HG03108 (cell line): ENCODE results near the gene ASPHD2.

ENCODE experiments used
- ATAC-seq: cut with Tn5 transposase; IDR thresholded peaks from one replicate; pipeline ENCODE4 v1.9.1; 2021; ENCODE audit warnings: moderate library complexity; ENCODE audit not compliant: unreplicated experiment

ASPHD2 gene

DNA sequence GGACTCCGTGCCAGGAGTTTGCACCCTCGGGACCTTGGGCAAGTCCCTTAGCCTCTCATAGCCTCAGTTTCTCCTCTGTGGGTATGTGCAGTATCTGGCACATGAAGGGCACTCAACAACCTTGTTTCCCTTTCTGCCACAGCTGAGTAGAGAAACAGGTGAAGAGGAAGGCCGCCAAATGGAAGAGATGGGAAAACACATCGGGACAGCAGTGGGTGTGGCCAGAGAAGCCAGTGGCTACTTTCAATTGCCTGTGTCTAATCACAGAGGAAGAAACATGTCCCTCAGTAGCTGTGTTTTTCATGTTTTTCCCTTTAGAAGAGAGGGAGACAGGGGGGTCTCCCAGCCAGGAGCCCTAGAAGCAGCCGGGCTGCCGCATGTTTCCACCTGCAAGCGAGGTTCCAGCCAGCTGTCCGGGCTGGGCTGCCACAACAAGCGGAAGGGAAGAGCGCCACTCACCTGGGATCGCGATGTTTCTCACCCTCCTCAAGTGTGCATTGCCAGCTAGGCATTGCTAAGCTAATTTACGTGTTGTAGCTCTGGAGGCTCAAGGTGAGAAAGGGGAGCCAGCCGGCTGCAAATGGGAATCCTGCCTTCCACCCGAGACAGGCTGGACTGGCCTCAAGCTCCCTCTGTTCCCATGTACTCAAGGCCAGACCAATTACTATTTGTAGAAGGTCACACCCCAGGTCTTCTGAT, 16.7 kb downstream of the ASPHD2 start:
- no peak for ATAC-seq

DNA sequence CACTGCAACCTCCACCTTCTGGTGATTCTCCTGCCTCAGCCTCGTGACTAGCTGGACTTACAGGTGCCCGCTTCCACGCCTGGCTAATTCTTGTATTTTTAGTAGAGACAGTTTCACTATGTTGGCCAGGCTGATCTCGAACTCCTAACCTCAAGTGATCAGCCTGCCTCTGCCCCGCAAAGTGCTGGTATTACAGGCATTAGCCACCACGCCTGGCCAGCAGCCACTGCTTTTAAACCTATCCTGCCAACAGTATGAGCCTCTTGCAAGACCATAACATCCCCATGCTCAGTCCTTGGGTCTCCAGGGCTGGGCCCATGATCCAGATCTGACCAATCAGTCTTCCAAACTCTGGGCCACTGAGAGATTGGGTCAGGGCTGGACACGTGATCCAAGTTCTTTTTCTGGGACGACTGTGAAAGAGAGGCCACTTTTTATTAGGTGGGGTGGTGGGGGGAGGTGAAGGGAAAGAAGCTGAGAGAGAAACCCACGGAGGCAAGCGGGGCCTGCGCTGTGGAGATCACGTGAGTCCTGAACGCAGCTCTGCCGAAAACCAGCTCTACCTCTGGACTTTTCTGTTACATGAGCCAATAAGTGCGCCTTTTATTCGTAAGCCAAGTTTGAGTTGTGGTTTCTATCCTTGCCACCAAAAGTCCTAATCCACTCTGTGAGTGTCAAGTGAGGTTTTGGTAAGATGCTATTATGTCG, 17.9 kb downstream of the ASPHD2 start:
- no peak for ATAC-seq

DNA sequence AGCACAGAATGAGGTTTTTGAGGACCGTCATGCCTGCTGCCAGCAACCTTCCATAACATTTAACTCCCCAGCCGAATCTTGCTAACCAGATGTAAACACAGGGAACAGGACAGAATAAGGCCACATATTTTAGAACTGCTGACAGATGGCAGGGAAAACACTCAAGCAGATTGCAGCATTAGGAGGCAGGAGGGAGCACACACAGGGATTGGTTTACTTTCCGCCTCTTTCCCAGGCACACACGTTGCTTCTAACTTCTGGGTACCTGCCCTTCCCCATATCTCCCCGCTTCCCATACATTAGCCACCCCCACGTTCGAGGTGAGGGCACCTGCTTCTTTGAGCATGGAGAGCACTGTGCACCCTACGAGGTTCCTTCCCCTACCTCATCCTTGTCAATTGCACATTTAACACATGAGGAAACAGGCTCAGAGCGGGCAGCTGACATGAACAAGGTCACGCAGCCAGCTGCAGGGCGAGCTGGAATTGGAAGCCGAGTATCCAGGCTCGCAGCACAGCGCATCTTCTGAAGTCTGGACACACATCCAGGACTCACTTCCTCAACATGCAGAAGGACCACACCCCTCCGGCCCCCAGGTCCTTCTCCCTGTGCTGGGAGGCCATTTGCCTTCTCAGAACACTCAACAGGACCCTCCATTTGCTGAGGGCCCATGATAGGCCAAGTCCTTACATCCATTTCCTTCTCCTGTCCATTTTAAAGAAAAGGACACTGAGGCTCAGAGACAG, 18.7 kb downstream of the ASPHD2 start:
- no peak for ATAC-seq

DNA sequence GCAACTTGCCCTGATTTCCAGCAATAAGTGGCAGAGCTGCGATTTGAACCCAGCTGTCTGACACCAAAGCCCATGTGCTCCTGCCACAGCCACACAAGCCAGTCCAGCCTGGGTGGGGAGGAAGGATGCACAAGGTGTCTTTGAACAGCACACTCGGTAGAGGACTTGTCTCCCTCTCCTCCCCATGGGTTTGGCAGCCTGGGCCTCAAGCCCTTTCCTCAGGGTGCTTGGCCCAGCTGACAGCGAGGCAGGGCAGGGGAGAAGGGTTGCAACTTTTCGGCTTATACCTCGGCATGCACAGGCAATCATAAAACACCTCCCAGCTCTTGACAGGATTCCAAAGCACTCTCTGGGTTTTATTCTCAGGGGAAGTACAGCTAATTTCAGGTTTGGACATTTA, 19.3 kb downstream of the ASPHD2 start:
- ATAC-seq: no peak

DNA sequence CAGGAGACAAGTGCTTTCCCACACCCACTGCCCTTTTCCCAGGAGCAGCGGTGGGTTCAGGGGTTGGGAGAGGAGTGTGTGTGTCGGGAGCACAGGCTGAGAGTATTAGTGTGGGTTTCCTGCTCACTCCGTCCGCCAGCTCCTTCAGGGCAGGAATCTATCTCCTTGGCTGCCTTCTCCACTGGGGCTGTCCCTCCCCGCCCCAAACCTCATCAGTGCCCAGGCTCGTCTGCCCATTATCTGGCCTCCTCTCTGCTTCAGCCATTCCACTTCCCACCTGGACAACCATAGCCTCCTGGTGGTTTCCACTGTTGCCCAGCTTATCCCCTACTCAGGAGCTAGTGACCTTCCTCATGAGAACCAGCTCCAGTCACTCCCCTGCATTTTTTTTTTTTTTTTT, 19.9 kb downstream of the ASPHD2 start:
- no peak for ATAC-seq

DNA sequence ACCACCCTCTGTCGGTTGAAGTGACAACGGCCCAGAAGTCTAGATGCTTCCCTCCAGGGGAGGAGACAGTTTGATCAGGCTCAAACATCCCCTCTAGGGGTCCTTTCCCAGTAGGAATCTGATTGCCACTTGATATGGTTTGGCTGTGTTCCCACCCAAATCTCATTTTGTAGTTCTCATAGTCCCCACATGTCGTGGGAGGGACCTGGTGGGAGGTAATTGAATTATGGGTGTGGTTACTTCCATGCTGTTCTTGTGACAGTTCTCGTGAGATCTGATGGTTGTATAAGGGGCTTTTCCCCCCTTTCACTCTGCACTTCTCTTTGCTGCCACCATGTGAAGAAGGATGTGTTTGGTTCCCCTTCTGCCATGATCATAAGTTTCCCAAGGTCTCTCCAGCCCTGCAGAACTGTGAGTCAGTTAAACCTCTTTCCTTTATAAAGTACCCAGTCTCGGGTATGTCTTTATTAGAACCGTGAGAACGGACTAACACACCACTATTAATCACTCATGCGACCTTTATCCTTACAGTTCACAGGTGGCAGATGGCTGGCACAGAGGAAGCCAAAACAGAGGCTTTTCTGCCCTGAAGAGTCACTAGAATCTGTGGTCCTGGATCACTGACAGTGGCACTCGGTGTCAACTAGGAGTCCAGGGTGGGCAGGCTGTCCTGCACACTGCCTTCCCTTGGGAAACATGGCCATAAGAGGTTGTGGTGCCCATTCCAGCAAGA, 21.6 kb downstream of the ASPHD2 start:
- ATAC-seq: no peak

DNA sequence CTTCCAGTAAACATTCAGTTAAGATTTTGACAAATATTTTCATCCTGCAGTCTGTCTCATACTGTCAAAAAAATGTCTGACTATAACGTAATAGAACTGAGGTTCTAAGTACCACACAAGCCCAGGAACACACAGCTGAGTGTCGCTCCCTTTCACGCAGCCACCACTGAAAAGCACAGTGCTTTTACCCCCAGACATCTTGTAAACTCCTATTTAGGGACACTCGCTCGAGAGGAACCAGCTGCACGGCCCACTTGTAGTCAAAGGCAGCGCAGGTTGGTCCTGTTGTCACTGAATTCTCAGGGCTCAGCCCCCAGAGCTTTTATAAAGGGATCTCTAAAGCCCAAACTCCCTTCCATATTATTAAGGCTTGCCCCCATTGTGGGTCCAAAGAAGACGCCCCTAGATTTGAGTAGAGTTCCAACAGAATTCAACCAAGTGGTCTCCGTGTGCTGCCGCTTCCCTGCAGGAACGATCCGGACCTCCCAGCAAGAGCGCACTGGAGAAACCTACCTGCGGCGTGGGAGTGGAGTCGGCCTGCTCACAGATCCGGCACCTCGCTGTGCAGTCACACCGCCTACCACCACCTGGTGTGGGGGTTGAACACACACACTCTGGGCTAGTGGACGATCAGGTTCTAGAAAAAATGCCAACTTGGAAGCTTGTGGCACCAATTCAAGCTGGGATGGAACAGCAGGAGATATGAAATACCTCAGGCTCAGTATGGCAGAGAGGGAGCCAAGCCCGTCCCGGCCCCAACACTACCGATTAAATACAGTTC, 23.4 kb downstream of the ASPHD2 start:
- no peak for ATAC-seq

DNA sequence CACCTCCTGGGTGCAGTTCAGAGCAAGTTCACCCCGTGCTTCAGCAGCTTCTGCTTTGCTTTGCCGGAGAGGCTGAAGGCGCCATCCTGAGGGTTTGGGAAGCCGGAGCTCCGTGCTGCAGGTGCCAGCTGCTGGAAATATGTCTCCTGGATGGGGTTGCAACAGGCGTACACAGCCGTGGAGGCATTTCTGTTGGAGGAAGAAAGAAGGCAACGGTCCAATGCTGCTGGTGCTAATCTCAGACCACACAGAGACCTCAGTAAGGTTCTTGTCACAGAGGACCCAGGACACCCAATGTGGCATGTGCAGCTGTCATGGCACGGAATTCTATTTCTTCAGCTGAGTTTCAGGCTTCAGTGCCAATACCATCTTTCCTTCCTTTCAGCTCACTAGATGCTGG, 24.2 kb downstream of the ASPHD2 start:
- ATAC-seq: no peak

DNA sequence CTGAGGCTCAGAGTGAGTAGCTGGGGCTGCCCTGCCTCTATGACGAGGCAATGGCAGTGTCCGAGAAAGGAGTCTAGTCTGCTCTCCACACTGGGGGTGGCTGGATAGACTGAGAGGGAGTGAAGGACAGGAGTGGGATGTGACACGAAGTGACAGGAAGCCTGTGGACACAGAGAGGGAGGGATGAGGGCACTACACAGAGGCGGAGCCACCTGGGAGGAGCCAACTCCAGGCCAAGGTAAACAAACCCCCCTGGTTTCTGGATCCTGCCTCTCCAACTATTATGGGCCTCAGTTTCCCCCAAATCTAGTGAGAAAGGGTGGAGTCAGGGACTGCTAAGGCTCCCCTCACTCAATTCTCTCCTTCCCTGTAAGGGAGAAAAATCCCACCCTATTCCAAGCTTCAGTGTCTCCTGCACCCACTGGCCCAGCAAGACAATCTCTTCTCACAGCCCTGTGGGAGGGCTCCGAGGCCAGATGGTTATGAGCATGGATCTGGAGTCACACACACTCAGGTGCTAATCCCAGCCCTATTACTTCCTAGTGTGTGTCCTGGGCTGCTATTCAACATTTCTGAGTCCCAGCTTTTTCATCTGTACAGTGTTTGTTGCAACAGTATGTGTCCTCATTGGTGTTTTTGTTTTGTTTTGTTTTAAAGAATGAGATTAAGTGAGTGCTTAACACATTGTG, 24.9 kb downstream of the ASPHD2 start:
- no peak for ATAC-seq

DNA sequence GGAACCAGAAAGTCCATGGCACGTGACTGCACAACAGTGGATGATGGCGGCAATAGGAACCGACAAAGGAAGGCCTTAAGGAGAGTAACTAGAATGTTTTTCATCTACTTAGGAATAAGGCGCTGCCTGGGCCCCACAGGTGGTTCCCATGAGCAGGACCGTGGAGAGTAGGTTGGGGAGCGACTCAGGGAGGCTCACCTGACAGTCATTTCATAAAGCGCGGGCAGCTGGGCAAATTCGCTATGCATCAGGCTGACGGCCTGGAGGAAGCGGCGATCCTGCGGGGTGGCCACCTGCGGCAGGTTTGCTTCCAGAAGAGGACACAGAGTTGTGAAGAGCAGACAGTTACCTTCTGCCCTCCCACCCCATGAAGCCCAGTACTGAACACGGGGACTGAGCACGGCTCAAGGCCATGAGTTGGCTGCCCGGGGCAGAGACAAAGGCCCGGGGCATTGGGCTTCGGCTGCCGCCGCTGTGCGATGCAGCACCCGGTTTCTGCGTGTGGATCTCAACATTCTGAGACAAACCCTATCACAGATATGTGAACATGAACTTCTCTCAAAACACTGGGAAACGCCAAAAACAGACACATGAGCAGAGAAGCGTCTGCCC, 28.7 kb downstream of the ASPHD2 start:
- no peak for ATAC-seq

DNA sequence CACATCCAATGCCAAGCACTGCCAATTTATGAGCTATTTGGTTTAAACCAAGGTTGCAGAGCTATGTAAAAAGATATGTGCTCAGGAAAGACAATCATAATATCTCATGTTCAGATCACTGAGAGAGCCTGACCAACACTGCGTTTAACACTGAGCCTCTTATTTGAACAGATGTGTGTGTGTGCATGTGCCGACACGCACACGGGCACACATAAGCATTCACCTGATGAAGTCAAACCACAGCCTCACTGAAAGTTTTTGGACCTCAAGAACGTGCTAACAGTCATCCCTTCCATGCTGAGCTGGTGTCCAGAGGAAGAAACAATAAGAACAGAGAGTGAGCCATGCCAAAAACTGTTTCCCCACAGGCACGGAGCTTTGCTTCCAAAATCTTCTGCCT, 31.1 kb downstream of the ASPHD2 start:
- no peak for ATAC-seq

DNA sequence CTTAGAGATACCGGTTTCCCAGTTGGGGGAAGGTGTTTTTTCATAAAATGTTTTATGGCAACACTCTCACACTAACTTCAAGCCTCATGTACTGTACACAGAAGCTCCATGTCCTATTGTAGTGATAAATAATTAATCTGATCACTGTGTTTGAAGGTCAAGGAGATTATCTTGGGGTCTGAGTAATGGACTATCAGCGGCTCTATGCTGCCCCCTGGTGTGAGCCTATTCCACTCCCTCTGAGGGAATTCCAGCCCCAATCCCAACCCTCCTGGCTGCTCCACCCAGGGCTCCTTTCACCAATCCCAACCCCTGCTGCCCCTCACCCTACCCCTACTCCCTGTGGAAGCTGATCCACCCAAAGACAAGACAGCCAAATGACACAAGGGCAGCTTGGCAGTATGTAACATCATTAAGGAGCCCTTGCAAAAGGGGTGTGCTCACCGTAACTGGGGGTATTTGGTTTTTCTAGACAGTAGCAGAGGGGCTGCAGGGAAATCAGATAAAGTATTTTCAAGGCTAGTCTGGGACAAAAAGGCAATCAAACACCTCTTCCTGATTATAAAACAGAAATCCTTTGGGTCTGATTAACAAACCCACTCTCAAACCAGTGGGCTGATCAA, 32.2 kb downstream of the ASPHD2 start:
- ATAC-seq: no peak

DNA sequence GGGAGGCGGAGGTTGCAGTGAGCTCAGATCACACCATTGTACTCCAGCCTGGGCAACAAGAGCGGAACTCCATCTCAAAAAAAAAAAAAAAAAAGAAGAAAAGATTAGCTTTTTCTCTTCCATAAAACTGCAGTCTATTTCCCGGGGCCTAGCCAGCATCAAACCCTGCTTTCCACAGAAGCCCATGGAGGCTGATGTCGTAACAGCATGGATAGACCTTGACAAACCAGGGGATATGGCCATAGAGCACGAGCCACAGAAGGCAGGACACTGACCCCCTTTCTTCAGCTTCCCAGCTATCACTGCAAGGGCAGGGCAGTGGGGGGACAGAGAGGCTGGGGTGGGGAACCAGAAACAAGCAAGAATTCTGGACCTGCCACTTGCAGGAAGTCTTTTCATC, 33.0 kb downstream of the ASPHD2 start:
- no peak for ATAC-seq

DNA sequence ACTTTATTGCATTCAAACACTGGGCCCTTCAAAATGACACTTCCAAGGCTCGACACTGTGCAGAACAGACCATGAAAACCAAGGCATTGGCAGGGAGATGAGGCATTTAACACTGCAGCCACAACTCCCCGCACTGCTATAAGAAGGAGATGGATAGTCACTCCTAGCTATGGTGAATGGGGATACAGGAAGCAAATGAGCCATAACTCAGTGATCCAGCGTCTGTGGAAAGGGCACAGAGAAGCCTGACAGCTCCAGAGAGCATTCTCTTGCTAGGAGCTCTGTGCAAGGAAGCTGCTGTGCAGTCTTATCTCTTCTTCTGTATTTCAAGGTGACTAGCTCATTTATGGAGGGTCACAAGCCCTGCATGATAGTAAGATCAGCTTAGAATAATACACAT, 33.6 kb downstream of the ASPHD2 start:
- no peak for ATAC-seq

DNA sequence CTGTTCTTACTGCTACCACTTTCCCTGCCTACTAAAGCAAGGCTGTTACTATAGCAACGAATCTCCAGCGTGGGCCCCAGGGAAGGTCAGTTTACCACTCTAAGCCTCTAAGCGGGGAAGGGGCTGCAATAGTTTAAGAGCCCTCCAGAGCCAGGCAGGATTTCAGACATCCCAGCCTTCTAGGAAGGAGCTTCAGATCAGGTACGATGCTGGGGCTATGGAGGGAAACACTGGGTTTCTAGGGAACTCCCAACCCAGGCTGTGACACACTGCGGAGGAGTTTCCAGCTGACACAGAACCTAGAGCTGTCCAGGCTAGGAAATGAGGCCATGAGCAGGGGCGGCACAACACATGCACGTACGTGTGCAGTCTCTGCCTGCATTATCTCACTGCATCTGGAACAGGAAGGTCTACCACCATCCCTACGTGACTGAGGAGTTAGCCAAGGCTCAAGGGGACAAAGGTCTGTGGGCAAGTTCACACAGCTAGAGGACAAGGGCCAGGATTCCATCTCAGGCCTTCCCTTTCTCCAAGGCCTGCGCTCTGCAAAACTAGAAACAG, 34.1 kb downstream of the ASPHD2 start:
- ATAC-seq: no peak

DNA sequence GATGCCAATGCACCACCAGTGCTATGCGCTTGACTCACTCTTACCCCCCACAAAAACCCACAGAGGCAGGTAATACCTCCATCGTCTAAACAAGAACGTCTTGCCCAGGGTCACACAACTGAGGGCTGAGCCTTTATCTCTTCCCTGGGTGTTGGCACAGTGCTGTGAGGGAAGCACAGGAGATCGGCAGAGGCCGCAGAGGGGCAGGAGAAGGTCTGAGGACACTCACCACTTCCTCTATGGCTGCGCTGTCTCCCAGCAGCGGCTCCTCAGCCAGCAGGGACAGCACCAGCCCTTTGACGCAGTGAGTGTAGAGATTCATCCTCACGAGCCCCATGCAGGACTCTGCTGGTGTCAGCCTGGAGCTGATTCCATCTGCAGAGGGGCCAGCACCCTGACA, 34.6 kb downstream of the ASPHD2 start:
- ATAC-seq: no peak

DNA sequence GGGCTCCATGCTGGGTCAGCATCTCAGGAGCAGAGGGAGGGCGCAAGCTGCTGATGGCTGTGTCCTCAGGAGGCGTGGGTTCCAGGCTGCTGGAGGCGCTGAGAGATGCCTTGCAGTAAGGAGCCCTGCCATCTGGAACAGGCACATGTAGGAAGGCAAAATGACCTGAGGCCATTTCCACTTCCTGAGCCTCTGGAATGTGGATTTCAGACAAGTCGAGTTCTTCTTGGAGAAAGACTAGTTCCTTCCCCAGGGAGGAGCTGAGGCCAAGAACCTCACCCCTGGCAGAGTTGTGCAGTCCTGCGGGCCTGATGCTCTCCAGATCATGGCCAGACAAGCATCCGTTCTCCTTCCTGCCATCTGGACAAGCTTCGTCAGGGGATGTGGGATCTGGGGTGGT, 35.3 kb downstream of the ASPHD2 start:
- ATAC-seq: no peak

DNA sequence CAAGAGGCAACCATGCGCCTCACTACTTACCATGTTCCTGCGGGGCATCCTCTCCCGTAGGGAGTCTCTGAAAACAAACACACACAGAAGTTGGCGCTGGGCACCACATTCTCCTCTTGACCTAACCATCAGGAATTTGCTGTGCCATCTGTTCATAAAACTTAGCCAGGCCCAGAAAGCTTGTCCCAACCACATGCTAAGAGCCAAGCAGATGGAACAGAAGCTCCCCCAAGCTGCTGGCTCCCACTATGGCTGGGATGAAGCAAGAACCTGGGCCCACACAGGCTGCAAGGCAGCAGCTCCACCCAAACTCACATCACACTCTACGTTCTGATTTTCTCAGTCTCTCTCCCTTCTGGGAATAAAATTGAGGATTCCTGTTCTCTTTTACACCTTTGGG, 37.1 kb downstream of the ASPHD2 start:
- no peak for ATAC-seq

DNA sequence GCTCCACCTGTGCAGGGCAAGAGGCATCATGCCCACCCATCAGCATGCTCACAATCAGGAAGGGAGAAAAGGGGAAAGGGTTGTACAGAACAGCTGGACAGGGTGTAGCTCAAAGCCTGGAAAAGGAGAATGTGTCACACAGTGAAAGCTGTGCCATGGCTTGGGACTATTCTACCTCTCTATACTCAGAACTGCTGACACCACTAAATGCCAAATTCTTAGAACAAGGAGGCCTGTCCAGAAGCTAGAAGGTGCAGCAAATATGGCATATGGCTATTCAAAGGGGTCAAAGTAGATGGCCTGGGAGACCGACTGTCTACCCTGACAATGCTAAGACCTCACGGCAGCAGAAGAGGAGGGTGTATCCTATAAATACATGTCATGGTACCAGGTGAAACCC, 41.7 kb downstream of the ASPHD2 start:
- no peak for ATAC-seq
